Testis (tissue), 2 donors: ENCODE data around the gene GPR39.

ENCODE experiments used
- POLR2A ChIP-seq: fragments of 450-650 bp; IDR thresholded peaks from one replicate; pipeline ENCODE4 v1.6.1; 2017; ENCODE audit warnings: antibody characterized with exemption, mild to moderate bottlenecking, moderate library complexity
- TF ChIP-seq, protein P1 (sequence below), 3 experiments: fragments of 450-650 bp in 2 of 3; fragments of 200-600 bp in 1 of 3; sonication (generic) in 1 of 3; IDR thresholded peaks; one replicate each; pipeline ENCODE4 v1.5.1; 2016 to 2019; ENCODE audit warnings: antibody characterized with exemption in 3 of 3, mild to moderate bottlenecking in 2 of 3, moderate library complexity in 1 of 3

DNA sequence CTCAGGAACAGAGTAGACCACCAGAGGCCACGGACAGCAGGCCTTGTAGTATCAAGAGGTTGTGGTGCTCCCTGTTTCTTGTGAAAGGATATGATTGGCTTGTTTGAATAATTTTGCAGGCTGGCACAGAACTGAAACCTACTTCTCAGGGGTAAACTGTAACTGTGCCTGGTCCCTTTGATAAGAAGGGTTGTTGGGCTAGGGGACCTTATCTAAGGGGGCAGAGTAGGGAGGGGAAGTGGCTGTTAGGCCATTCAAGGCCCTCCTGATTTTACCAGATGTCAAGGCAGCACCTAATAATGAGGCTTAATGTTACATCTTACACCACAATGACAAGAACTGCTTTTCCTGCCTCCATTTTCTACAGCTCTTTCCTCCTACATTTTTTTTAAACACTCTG is 45.6 kb downstream of the GPR39 start:
- TF ChIP-seq, protein P1, sequence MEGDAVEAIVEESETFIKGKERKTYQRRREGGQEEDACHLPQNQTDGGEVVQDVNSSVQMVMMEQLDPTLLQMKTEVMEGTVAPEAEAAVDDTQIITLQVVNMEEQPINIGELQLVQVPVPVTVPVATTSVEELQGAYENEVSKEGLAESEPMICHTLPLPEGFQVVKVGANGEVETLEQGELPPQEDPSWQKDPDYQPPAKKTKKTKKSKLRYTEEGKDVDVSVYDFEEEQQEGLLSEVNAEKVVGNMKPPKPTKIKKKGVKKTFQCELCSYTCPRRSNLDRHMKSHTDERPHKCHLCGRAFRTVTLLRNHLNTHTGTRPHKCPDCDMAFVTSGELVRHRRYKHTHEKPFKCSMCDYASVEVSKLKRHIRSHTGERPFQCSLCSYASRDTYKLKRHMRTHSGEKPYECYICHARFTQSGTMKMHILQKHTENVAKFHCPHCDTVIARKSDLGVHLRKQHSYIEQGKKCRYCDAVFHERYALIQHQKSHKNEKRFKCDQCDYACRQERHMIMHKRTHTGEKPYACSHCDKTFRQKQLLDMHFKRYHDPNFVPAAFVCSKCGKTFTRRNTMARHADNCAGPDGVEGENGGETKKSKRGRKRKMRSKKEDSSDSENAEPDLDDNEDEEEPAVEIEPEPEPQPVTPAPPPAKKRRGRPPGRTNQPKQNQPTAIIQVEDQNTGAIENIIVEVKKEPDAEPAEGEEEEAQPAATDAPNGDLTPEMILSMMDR (IDR thresholded peaks at IDR 0.05) = no peak
- TF ChIP-seq POLR2A = no peak
